Measurements from ENCODE around the gene DES.

DNA sequence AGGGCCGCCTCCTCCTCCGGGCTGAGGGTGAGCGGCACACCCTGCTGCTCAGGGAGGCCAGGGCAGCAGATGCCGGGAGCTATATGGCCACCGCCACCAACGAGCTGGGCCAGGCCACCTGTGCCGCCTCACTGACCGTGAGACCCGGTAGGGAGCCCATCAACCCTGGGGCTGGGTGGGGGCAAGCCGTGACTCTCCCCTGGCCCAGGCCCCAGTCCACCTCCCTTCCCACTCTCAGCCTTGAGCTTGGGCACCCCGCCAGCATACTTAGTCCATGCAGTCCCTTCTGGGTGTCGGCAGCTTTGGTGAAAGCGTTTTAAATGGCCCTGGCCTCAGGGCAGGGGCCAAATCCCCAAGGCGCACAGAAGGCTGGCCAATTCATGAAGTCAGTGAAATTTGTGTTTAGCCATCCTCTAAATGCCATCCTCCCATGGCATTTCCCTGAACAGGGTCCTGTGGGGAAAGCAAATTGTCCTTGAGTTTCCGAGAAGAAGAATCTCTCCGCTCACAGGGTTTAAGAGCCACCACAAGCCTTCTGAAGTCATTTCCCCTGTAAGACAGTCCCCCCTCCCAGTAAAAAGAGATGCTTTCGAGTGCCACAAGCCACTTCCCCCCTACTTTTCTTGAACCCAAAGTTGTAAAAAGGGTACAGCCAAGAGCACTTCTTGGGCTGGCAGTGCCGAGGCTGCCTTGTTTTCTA is 33.6 kb downstream of the DES start:
- TF ChIP-seq, protein P1, sequence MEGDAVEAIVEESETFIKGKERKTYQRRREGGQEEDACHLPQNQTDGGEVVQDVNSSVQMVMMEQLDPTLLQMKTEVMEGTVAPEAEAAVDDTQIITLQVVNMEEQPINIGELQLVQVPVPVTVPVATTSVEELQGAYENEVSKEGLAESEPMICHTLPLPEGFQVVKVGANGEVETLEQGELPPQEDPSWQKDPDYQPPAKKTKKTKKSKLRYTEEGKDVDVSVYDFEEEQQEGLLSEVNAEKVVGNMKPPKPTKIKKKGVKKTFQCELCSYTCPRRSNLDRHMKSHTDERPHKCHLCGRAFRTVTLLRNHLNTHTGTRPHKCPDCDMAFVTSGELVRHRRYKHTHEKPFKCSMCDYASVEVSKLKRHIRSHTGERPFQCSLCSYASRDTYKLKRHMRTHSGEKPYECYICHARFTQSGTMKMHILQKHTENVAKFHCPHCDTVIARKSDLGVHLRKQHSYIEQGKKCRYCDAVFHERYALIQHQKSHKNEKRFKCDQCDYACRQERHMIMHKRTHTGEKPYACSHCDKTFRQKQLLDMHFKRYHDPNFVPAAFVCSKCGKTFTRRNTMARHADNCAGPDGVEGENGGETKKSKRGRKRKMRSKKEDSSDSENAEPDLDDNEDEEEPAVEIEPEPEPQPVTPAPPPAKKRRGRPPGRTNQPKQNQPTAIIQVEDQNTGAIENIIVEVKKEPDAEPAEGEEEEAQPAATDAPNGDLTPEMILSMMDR (IDR thresholded peaks at IDR 0.05; ENCODE audit: poor library complexity, severe bottlenecking): no peak
- TF ChIP-seq EP300 (conservative IDR thresholded peaks at IDR 0.05; ENCODE audit: poor library complexity, severe bottlenecking) (no peak), POLR2AphosphoS5 (IDR thresholded peaks at IDR 0.05) (no peak), MXI1 (conservative IDR thresholded peaks at IDR 0.05; ENCODE audit: poor library complexity, severe bottlenecking) (no peak)
